K562 (cell line): ENCODE results near the gene ZER1. TPM values are rescaled to one million over a fixed set of nuclear protein-coding genes. Genes with fewer than 3 reads are reported as not detected.

ENCODE experiments used
- ATF1 ChIP-seq, 2 experiments: fragments of 450-650 bp in 1 of 2; IDR thresholded peaks; 2 replicates each; pipeline ENCODE4 v1.6.1; 2016; ENCODE audit warnings: missing compliant biosample characterization in 1 of 2, missing genetic modification characterization in 1 of 2
- ATF7 ChIP-seq: fragments of 450-650 bp; IDR thresholded peaks from 2 replicates; pipeline ENCODE4 v1.7.1; 2014; ENCODE audit warnings: mild to moderate bottlenecking, moderate library complexity
- DDX20 ChIP-seq: fragments of 450-650 bp; IDR thresholded peaks from 2 replicates; pipeline ENCODE4 v1.6.1; 2016; ENCODE audit warnings: missing genetic modification characterization, low read depth, mild to moderate bottlenecking, missing compliant biosample characterization, moderate library complexity
- DIDO1 ChIP-seq: fragments of 450-650 bp; IDR thresholded peaks from 2 replicates; pipeline ENCODE4 v1.6.1; 2016; ENCODE audit warnings: low read depth, missing biosample characterization, missing genetic modification characterization
- ETS2 ChIP-seq: IDR thresholded peaks from 2 replicates; pipeline ENCODE4 v1.6.1; 2016; ENCODE audit warnings: borderline replicate concordance, missing genetic modification characterization, mild to moderate bottlenecking, moderate library complexity, missing compliant biosample characterization; ENCODE audit not compliant: poor library complexity, severe bottlenecking
- FUS ChIP-seq: fragments of 200-400 bp; formaldehyde crosslinking; optimal IDR thresholded peaks from 2 replicates; pipeline ENCODE3; 2017; ENCODE audit warnings: low read depth, low read length
- GTF2B ChIP-seq: IDR thresholded peaks from 2 replicates; pipeline ENCODE4 v1.6.1; 2011; ENCODE audit not compliant: insufficient read length; ENCODE audit errors: extremely low read depth
- PML ChIP-seq: IDR thresholded peaks from 2 replicates; pipeline ENCODE4 v1.6.1; 2012; ENCODE audit warnings: low read length, inconsistent platforms
- RB1 ChIP-seq: fragments of 450-650 bp; IDR thresholded peaks from 2 replicates; pipeline ENCODE4 v1.6.1; 2017; ENCODE audit warnings: low read depth, mild to moderate bottlenecking
- ZBTB7A ChIP-seq: IDR thresholded peaks from 2 replicates; pipeline ENCODE4 v1.6.1; 2011; ENCODE audit warnings: low read depth, mild to moderate bottlenecking, low read length, moderate library complexity, borderline replicate concordance; ENCODE audit not compliant: control insufficient read depth
- ZNF263 ChIP-seq: sonication (generic); formaldehyde crosslinking; IDR thresholded peaks from 2 replicates; pipeline ENCODE4 v1.8.0; 2022; ENCODE audit warnings: mild to moderate bottlenecking, missing genetic modification reagents, borderline replicate concordance
- ZNF347 ChIP-seq: fragments of 450-650 bp; formaldehyde crosslinking; IDR thresholded peaks from 2 replicates; pipeline ENCODE4 v1.4.0; 2020; ENCODE audit warnings: low read depth, mild to moderate bottlenecking, moderate library complexity
- polyA plus RNA-seq, 8 experiments: library from polyadenylated mRNA; depleted of rRNA in 4 of 8; stranded (reverse) in 5 of 8; unstranded in 3 of 8; fragments of >200 nt; fragmentation: Nextera tagmentation in 2 of 8; fragmentation: Illumina TruSeq in 1 of 8; extraction: Ambion mirVana in 2 of 8; extraction: Trizol in 1 of 8; gene quantifications; 2 replicates each; pipeline versions ENCODE4 v1.2.1 to v1.2.3, GENCODE V29; 2011 to 2014; ENCODE audit warnings: inconsistent platforms in 1 of 8, missing spikeins in 1 of 8
- total RNA-seq, 7 experiments: library from RNA; depleted of rRNA in 6 of 7; stranded (reverse); fragments of >200 nt in 6 of 7; fragmentation: Illumina TruSeq in 2 of 7; extraction: Trizol in 2 of 7; gene quantifications; 2 replicates each; pipeline versions ENCODE4 v1.2.1 to v1.2.3, GENCODE V29; 2011 to 2021; ENCODE audit warnings: low replicate concordance in 1 of 7
- TF ChIP-seq, protein P1 (sequence below): IDR thresholded peaks from 3 replicates; pipeline ENCODE4 v1.6.1; 2011; ENCODE audit warnings: borderline replicate concordance, mild to moderate bottlenecking; ENCODE audit not compliant: insufficient read length, insufficient read depth
- TF ChIP-seq, protein P2 (sequence below), 2 experiments: fragments of 450-650 bp; formaldehyde crosslinking in 1 of 2; IDR thresholded peaks; 2 replicates each; pipeline versions ENCODE4 v1.4.0 to v1.6.1; 2014 to 2020; ENCODE audit warnings: mild to moderate bottlenecking in 2 of 2, borderline replicate concordance in 1 of 2, low read depth in 1 of 2
- TF ChIP-seq, protein P3 (sequence below): fragments of 250-450 bp; sonication (Bioruptor Pico); IDR thresholded peaks from 2 replicates; pipeline ENCODE4 v1.5.0; 2020; ENCODE audit warnings: mild to moderate bottlenecking

The ZER1 gene
- total and polyA plus RNA-seq, 9 of the 15 experiments (the other 6 are each of a cell fraction or from before 2014, with no cell fraction given) = 0.07 to 10.7 (median 6.2) TPM

GRCh38 chr9:128688501-128689292, 83.0 kb downstream of the ZER1 start, which contains the start of gene SET (continued):
- TF ChIP-seq, protein P1, sequence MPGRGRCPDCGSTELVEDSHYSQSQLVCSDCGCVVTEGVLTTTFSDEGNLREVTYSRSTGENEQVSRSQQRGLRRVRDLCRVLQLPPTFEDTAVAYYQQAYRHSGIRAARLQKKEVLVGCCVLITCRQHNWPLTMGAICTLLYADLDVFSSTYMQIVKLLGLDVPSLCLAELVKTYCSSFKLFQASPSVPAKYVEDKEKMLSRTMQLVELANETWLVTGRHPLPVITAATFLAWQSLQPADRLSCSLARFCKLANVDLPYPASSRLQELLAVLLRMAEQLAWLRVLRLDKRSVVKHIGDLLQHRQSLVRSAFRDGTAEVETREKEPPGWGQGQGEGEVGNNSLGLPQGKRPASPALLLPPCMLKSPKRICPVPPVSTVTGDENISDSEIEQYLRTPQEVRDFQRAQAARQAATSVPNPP = no peak
- TF ChIP-seq, protein P2, sequence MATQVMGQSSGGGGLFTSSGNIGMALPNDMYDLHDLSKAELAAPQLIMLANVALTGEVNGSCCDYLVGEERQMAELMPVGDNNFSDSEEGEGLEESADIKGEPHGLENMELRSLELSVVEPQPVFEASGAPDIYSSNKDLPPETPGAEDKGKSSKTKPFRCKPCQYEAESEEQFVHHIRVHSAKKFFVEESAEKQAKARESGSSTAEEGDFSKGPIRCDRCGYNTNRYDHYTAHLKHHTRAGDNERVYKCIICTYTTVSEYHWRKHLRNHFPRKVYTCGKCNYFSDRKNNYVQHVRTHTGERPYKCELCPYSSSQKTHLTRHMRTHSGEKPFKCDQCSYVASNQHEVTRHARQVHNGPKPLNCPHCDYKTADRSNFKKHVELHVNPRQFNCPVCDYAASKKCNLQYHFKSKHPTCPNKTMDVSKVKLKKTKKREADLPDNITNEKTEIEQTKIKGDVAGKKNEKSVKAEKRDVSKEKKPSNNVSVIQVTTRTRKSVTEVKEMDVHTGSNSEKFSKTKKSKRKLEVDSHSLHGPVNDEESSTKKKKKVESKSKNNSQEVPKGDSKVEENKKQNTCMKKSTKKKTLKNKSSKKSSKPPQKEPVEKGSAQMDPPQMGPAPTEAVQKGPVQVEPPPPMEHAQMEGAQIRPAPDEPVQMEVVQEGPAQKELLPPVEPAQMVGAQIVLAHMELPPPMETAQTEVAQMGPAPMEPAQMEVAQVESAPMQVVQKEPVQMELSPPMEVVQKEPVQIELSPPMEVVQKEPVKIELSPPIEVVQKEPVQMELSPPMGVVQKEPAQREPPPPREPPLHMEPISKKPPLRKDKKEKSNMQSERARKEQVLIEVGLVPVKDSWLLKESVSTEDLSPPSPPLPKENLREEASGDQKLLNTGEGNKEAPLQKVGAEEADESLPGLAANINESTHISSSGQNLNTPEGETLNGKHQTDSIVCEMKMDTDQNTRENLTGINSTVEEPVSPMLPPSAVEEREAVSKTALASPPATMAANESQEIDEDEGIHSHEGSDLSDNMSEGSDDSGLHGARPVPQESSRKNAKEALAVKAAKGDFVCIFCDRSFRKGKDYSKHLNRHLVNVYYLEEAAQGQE (IDR thresholded peaks at IDR 0.05; ENCODE audit: borderline replicate concordance) = peak; percentile 84
- TF ChIP-seq, protein P2 (CRISPR knock-in tag; IDR thresholded peaks at IDR 0.05; ENCODE audit: low read depth) = peak; percentile 83
- TF ChIP-seq RB1 (peak; percentile 93), GTF2B (no peak), ZNF347 (peak; percentile 71; the same call in 1 of the 2 replicates), PML (peak; percentile 32), ZBTB7A (peak; percentile 99), DIDO1 (no peak), ZNF263 (CRISPR knock-in tag) (peak; percentile 54; the same call in 1 of the 2 replicates), DDX20 (no peak), ETS2 (tag) (peak; percentile 47), ATF1 (CRISPR knock-in tag; IDR thresholded peaks at IDR 0.05) (no peak), ATF1 (tag; IDR thresholded peaks at IDR 0.05) (peak; percentile 84), ATF7 (peak; percentile 75), FUS (peak; percentile 89)
- TF ChIP-seq, protein P3, sequence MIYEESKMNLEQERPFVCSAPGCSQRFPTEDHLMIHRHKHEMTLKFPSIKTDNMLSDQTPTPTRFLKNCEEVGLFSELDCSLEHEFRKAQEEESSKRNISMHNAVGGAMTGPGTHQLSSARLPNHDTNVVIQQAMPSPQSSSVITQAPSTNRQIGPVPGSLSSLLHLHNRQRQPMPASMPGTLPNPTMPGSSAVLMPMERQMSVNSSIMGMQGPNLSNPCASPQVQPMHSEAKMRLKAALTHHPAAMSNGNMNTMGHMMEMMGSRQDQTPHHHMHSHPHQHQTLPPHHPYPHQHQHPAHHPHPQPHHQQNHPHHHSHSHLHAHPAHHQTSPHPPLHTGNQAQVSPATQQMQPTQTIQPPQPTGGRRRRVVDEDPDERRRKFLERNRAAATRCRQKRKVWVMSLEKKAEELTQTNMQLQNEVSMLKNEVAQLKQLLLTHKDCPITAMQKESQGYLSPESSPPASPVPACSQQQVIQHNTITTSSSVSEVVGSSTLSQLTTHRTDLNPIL (CRISPR knock-in tag) = no peak
